ENCODE results near the gene GPRASP2.

DNA sequence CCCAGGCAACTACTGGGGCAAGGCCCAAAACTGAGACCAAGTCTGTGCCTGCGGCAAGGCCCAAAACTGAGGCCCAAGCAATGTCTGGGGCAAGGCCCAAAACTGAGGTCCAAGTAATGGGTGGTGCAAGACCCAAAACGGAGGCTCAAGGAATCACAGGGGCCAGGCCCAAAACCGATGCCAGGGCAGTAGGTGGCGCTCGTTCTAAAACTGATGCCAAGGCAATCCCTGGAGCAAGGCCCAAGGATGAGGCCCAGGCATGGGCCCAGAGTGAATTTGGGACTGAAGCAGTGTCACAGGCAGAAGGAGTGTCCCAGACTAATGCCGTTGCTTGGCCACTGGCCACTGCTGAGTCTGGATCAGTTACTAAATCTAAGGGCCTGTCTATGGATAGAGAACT, 2.7 kb downstream of the GPRASP2 start:
- TF ChIP-seq TAF1 (IDR thresholded peaks at IDR 0.05; ENCODE audit: low read depth, low read length) (no peak), POLR2A (IDR thresholded peaks at IDR 0.05; ENCODE audit: low read depth, low read length) (no peak), POLR2AphosphoS5 (IDR thresholded peaks at IDR 0.05; ENCODE audit: low read depth, low read length) (no peak), POU2F2 (IDR thresholded peaks at IDR 0.05; ENCODE audit: low read depth, low read length) (no peak), SPI1 (IDR thresholded peaks at IDR 0.05; ENCODE audit: low read depth, low read length) (no peak), PAX5 (IDR thresholded peaks at IDR 0.05; ENCODE audit: insufficient read depth, low read length, severe bottlenecking) (no peak)
